Testis (tissue), 3 donors: ENCODE measurements around the gene COL25A1. TPM values are rescaled to one million over a fixed set of nuclear protein-coding genes. Genes with fewer than 3 reads are reported as not detected.

Experiments used
- DNase-seq: peaks from one replicate; pipeline ENCODE4 v3.0.0-alpha.2; 2019
- H3K27ac ChIP-seq, 2 donors: fragments of 200-600 bp; sonication (generic); one replicate each; pipeline ENCODE4 v1.5.1; 2019
- H3K27me3 ChIP-seq: fragments of 200-600 bp; sonication (generic); one replicate; pipeline ENCODE4 v1.5.1; 2019
- H3K36me3 ChIP-seq: fragments of 200-600 bp; sonication (generic); one replicate; pipeline ENCODE4 v1.5.1; 2017; ENCODE audit warnings: low read depth; ENCODE audit errors: missing control alignments
- H3K4me1 ChIP-seq: fragments of 200-600 bp; sonication (generic); one replicate; pipeline ENCODE4 v1.5.1; 2019
- H3K4me3 ChIP-seq, 2 donors: fragments of 200-600 bp; sonication (generic); one replicate each; pipeline ENCODE4 v1.5.1; 2017 to 2019
- H3K9me3 ChIP-seq: fragments of 200-600 bp; sonication (generic); one replicate; pipeline ENCODE4 v1.5.1; 2017
- POLR2A ChIP-seq: fragments of 450-650 bp; IDR thresholded peaks from one replicate; pipeline ENCODE4 v1.6.1; 2017; ENCODE audit warnings: antibody characterized with exemption, mild to moderate bottlenecking, moderate library complexity
- WGBS, 2 donors: methylation state at CpG; one replicate each; pipeline ENCODE4 v1.1.5; 2018; 5-methylcytosine and 5-hydroxymethylcytosine counted together
- intact Hi-C: fragments of 100-400 bp; cut with DNase I; formaldehyde crosslinking; loops from one replicate; pipeline ENCODE4 v1.15.1; 2023; ENCODE audit warnings: low total_unique reads
- polyA plus RNA-seq: library from polyadenylated mRNA; stranded (reverse); fragments of 350-450 nt; fragmentation: Illumina TruSeq; extraction: RNeasy Lipid Tissue Mini Kit (QIAGEN cat#74804); gene quantifications from one replicate; pipeline ENCODE4 v1.2.3, GENCODE V29; 2014; ENCODE audit warnings: low read depth, low replicate concordance; ENCODE audit not compliant: insufficient read depth
- total RNA-seq, 2 donors: library from RNA; depleted of rRNA; stranded (reverse); fragments of >200 nt; gene quantifications; one replicate each; pipeline ENCODE4 v1.2.3, GENCODE V29; 2016
- TF ChIP-seq, protein P1 (sequence below), 3 experiments: fragments of 450-650 bp in 2 of 3; fragments of 200-600 bp in 1 of 3; sonication (generic) in 1 of 3; IDR thresholded peaks; one replicate each; pipeline ENCODE4 v1.5.1; 2016 to 2019; ENCODE audit warnings: antibody characterized with exemption in 3 of 3, mild to moderate bottlenecking in 2 of 3, moderate library complexity in 1 of 3

The COL25A1 gene
- total and polyA plus RNA-seq, 3 donors from 2014 or later = 11.7 to 19.2 (median 17.2) TPM

DNA sequence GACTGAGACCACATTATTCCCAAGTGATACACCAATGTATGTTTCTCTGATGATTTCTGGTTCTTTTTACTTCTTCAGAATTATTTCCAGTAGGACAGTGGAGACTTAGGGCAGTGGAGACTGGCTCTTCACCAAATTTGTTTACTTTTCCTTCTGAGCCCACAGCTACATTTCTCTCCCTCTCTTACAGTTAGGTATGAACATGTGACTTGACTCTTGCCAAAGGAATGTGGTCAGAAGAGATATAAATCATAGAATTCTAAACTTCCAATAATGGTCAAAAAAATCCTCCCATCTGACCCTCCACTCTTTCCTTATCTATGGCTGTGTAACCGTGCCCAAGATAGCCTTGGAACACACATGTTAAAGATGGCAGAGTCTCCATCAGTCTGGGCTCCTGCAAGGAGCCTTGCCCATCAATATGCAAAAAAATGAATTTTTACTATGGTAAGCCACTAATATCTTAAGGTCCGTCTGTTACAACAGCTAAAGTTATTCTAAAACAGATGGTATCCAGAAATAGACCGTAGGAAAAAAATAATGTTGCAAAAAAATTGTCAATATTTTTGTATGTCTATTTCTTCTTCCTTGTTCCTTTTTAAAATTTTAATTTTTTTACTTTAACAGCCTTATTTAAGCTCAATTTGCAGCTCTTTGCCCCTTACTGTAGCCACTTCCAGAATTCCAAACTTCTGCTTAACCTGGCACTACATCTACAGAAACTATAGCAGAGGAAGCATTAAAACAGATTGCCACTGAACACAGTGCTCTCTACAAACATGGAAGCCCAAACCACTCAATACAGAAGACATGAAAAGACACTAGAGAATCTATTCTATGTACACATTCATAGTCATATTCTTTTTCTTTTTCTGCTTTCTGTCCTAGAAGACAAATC, 260.7 kb downstream of the COL25A1 start:
- Histone ChIP-seq H3K4me3 (no peak overlapping the region), H3K9me3 (no peaks in the 10 kb centered on the region), H3K27ac (no peak overlapping the region), H3K27me3 (no peaks in the 10 kb centered on the region), H3K4me1 (no peaks in the 10 kb centered on the region), H3K36me3 (no peaks in the 10 kb centered on the region)
- TF ChIP-seq POLR2A = no peak
- TF ChIP-seq, protein P1, sequence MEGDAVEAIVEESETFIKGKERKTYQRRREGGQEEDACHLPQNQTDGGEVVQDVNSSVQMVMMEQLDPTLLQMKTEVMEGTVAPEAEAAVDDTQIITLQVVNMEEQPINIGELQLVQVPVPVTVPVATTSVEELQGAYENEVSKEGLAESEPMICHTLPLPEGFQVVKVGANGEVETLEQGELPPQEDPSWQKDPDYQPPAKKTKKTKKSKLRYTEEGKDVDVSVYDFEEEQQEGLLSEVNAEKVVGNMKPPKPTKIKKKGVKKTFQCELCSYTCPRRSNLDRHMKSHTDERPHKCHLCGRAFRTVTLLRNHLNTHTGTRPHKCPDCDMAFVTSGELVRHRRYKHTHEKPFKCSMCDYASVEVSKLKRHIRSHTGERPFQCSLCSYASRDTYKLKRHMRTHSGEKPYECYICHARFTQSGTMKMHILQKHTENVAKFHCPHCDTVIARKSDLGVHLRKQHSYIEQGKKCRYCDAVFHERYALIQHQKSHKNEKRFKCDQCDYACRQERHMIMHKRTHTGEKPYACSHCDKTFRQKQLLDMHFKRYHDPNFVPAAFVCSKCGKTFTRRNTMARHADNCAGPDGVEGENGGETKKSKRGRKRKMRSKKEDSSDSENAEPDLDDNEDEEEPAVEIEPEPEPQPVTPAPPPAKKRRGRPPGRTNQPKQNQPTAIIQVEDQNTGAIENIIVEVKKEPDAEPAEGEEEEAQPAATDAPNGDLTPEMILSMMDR (IDR thresholded peaks at IDR 0.05) = no peak
- WGBS, 2 donors = 76 to 83% methylated on average over 3 of the region's 3 CpGs
- intact Hi-C loops = no loop called here
- no peak for DNase-seq

DNA sequence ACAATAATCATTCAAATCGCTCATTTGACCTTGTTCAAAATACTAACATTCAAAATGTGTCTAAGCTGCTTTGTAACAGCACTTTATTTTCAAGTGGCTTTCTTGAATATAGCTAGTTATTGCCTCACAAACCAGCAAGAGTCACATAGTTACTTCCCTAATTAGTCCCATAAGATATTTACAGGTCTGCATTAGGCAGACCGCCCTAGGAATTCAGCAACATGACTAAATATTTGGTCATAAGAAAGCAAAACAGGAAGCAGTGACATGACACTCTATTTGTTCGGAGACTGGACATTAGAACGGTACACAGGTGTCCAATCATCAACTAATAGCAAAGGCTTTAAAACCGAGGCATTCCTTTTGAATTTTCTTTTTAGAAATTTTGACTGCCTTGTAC, 262.0 kb downstream of the COL25A1 start:
- Histone ChIP-seq H3K4me3 (no peak overlapping the region), H3K36me3 (no peaks in the 10 kb centered on the region), H3K27ac (no peak overlapping the region), H3K9me3 (no peaks in the 10 kb centered on the region), H3K27me3 (no peaks in the 10 kb centered on the region), H3K4me1 (no peaks in the 10 kb centered on the region)
- TF ChIP-seq POLR2A = no peak
- TF ChIP-seq, protein P1 (IDR thresholded peaks at IDR 0.05) = no peak
- intact Hi-C loops = no loop called here
- no peak for DNase-seq
- 89 to 93% methylated on average over 5 of the region's 5 CpGs for WGBS, 2 donors

DNA sequence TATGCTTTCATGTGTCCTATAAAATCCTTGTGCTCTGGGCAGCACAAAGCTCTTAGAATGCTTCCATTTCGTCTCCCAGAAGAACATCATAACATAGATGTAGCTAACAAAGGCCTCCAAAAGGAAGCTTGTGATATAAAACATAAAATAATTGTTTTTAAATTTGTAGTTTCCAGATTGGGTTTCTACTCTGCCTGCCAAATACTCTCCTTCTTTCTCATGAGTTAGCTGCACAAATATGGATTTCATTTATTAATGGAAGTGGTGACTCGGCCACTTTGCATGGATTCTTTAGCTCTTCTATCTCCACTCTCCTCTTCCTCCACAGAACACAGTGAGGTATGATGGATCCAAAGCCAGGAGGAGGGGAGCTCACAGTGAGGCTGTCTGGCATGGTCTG, 265.4 kb downstream of the COL25A1 start:
- TF ChIP-seq POLR2A = no peak
- TF ChIP-seq, protein P1 (IDR thresholded peaks at IDR 0.05) = no peak
- H3K4me1 ChIP-seq = no peaks in the 10 kb centered on the region
- H3K27ac ChIP-seq = no peak overlapping the region
- no peaks in the 10 kb centered on the region for H3K36me3 ChIP-seq
- DNase-seq = no peak
- no peak overlapping the region for H3K4me3 ChIP-seq
- intact Hi-C loops = no loop called here
- WGBS, 2 donors = 63 to 72% methylated on average over 2 of the region's 2 CpGs
- H3K9me3 ChIP-seq = no peaks in the 10 kb centered on the region
- no peaks in the 10 kb centered on the region for H3K27me3 ChIP-seq

DNA sequence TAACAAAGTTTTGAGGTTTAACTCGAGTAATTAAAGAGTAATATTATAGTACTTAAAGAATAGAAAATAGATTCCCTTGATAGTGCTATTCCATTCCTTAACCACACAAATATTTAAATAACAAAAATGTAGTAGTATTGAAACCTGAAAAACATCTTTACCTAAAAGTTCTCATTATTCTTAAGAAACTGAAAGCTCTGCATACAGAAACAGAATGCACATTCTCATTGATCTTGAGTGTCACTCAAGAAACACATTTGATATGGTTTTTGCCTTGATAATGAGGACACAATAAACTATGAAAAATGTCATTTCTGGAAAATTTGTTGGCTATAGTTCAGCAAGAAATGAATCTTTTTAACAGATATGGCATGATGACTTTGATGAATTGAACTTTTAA, 268.5 kb downstream of the COL25A1 start:
- no peak for DNase-seq
- no peak overlapping the region for H3K4me3 ChIP-seq
- H3K4me1 ChIP-seq = no peaks in the 10 kb centered on the region
- 74 to 93% methylated on average over 1 of the region's 1 CpG for WGBS, 2 donors
- no peaks in the 10 kb centered on the region for H3K27me3 ChIP-seq
- no peaks in the 10 kb centered on the region for H3K36me3 ChIP-seq
- no peaks in the 10 kb centered on the region for H3K9me3 ChIP-seq
- intact Hi-C loops = no loop called here
- TF ChIP-seq POLR2A = no peak
- TF ChIP-seq, protein P1 (IDR thresholded peaks at IDR 0.05) = no peak
- no peak overlapping the region for H3K27ac ChIP-seq

DNA sequence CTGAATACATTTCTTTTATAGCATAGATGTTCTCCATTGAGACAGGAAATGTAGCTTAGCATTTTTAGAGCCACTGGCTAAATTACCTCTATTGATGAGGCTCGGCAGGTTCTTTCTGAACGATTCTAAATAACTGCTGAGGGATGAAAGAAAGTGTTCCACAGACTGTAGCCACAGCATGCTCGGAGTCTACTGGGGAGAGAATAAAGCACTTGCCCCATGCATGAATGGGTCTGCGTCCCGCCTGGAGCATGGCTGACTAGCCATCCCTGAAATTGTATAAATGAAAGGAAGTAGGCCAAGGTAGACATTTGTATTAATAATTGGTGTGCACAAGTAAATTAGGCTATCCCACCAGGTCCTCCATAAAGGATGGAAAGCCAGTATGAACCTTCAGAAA, 269.8 kb downstream of the COL25A1 start:
- intact Hi-C loops = no loop called here
- Histone ChIP-seq H3K27ac (no peak overlapping the region), H3K4me1 (no peaks in the 10 kb centered on the region), H3K27me3 (no peaks in the 10 kb centered on the region), H3K36me3 (no peaks in the 10 kb centered on the region), H3K4me3 (no peak overlapping the region), H3K9me3 (no peaks in the 10 kb centered on the region)
- 86 to 92% methylated on average over 5 of the region's 5 CpGs for WGBS, 2 donors
- TF ChIP-seq POLR2A = no peak
- TF ChIP-seq, protein P1 (IDR thresholded peaks at IDR 0.05) = no peak
- DNase-seq = no peak
